A673 (cell line): ENCODE measurements around the gene OR8B12.

Experiments used
- EZH2 ChIP-seq: fragments of 200-600 bp; sonication (generic); IDR thresholded peaks from 2 replicates; pipeline ENCODE4 v1.6.1; 2017; ENCODE audit warnings: borderline replicate concordance, low read depth, mild to moderate bottlenecking, mixed read lengths, antibody characterized with exemption, low read length; ENCODE audit not compliant: poor library complexity, severe bottlenecking
- TF ChIP-seq, protein P1 (sequence below): fragments of 300-800, 200-600 bp; sonication (generic); conservative IDR thresholded peaks from 2 replicates; pipeline ENCODE4 v1.5.1; 2017; ENCODE audit warnings: low read depth, mild to moderate bottlenecking, antibody characterized with exemption, low read length, moderate library complexity, mixed read lengths

DNA sequence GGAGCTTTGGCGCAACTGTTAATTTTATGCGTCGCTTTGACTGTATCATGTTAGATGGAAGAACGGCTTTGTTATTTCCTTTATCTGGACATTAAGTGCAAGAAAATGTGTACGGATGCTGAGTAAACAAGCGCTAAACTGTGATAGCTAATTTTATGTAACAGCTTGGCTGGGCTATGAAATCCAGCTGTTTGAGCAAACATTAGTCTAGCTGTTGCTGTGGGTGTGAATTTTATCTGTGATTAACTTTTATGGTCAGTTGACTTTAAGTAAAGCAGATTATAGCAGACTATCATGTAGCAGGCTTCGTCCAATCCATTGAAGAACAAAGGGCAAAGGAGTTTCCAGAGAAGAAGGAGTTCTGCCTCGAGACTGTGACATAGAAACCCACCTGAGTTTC is 40.3 kb upstream of the OR8B12 start:
- TF ChIP-seq, protein P1, sequence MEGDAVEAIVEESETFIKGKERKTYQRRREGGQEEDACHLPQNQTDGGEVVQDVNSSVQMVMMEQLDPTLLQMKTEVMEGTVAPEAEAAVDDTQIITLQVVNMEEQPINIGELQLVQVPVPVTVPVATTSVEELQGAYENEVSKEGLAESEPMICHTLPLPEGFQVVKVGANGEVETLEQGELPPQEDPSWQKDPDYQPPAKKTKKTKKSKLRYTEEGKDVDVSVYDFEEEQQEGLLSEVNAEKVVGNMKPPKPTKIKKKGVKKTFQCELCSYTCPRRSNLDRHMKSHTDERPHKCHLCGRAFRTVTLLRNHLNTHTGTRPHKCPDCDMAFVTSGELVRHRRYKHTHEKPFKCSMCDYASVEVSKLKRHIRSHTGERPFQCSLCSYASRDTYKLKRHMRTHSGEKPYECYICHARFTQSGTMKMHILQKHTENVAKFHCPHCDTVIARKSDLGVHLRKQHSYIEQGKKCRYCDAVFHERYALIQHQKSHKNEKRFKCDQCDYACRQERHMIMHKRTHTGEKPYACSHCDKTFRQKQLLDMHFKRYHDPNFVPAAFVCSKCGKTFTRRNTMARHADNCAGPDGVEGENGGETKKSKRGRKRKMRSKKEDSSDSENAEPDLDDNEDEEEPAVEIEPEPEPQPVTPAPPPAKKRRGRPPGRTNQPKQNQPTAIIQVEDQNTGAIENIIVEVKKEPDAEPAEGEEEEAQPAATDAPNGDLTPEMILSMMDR: no peak
- TF ChIP-seq EZH2: no peak
